ENCODE measurements around the gene TXNRD2.

The TXNRD2 gene

DNA sequence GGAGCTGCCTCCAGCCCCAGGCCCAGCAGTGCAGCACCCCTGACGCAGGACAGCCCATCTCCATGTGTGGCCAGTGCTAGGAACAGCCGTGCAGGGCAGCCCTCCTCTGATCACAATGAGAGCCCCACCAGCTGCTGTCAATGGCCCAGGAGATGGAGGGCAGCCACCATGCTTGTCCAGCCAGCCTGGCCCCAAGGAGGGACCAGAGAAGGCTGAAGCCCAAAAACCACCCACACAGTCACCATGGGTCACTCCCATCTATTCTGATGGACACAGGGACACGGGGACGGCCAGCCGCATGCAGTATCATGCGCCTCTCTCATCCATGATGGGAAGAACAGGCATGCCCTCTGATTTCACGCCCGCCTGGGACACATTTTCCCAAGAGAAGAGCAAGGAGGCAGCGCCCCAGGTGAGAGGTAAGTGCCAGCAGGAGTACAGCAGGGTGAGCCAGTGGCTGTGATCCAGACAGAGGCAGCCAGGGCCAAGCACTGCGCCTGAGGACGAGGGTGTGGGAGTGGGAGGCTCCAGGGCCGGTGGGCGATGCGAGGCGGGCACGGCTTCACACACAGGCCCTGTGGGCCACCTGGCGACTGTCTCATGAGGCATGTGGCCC is 53.4 kb downstream of the TXNRD2 start:
- Histone ChIP-seq H3K27me3 (replicated peaks; ENCODE audit: insufficient read depth, low read length) (no peaks in the 10 kb centered on the region), H3F3A (ENCODE audit: insufficient read depth, low read length) (peaks cover 17% of the 10 kb centered on the region), H3K27ac (ENCODE audit: low read length) (no peak overlapping the region), H3K79me2 (ENCODE audit: low read length) (no peaks in the 10 kb centered on the region), H4K20me1 (ENCODE audit: insufficient read depth, low read length) (no peaks in the 10 kb centered on the region), H2AFZ (ENCODE audit: low read length) (no peak overlapping the region), H3K9me2 (replicated peaks; ENCODE audit: insufficient read depth, low read length) (no peaks in the 10 kb centered on the region), H3K9ac (ENCODE audit: low read length) (no peak overlapping the region), H3K4me1 (ENCODE audit: low read length) (peaks cover 26% of the 10 kb centered on the region), H3K4me3 (ENCODE audit: low read length) (no peak overlapping the region), H3K4me2 (ENCODE audit: low read depth, low read length) (no peak overlapping the region), H3K9me3 (replicated peaks; ENCODE audit: insufficient read depth, low read length) (no peaks in the 10 kb centered on the region), H3K36me3 (replicated peaks; ENCODE audit: insufficient read depth, low read length) (no peaks in the 10 kb centered on the region)
- no peak for TF ChIP-seq EZH2phosphoT487 (IDR thresholded peaks at IDR 0.05; ENCODE audit: low read length)
- TF ChIP-seq, protein P1, sequence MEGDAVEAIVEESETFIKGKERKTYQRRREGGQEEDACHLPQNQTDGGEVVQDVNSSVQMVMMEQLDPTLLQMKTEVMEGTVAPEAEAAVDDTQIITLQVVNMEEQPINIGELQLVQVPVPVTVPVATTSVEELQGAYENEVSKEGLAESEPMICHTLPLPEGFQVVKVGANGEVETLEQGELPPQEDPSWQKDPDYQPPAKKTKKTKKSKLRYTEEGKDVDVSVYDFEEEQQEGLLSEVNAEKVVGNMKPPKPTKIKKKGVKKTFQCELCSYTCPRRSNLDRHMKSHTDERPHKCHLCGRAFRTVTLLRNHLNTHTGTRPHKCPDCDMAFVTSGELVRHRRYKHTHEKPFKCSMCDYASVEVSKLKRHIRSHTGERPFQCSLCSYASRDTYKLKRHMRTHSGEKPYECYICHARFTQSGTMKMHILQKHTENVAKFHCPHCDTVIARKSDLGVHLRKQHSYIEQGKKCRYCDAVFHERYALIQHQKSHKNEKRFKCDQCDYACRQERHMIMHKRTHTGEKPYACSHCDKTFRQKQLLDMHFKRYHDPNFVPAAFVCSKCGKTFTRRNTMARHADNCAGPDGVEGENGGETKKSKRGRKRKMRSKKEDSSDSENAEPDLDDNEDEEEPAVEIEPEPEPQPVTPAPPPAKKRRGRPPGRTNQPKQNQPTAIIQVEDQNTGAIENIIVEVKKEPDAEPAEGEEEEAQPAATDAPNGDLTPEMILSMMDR (IDR thresholded peaks at IDR 0.05; ENCODE audit: low read length), result no peak
- no peak for TF ChIP-seq EZH2 (optimal IDR thresholded peaks at IDR 0.05; ENCODE audit: low read depth, low read length)
- no peak for DNase-seq

DNA sequence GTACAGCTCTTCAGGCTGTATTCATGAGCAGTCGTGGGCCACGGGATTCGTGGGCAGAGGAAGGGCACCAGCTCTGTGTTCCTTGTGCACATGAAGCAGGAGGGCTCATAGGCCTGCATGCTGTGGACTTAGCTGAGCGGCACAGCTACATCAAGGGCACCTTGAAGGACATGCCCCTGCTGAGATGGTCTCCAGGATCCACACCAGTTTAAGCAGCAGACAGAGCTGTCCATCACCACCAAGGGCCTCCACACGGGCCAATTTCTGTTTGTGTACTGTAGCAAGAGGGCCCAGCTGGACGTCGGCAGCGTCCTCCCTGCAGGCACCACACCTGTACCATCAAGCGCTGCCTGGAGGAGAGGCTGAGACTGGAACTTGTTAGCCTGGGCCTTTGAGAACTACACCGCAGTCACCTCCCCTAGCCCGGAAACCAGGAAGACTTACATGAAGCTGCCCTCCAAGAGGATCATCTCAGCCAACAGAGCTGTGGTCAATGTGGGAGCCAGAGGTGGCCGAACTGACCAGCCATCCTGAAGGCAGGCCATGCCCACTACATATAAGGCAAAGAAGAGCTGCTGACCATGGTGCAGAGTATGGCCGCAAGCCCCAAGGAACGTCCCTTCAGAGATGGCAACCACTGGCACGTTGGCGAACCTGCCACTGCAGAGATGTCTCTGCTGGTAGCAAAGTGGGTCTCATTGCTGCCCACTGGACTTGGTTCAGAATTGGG is 54.2 kb downstream of the TXNRD2 start:
- H3K4me2 ChIP-seq (ENCODE audit: low read depth, low read length), result no peak overlapping the region
- TF ChIP-seq, protein P1 (IDR thresholded peaks at IDR 0.05; ENCODE audit: low read length), result no peak
- TF ChIP-seq EZH2 (optimal IDR thresholded peaks at IDR 0.05; ENCODE audit: low read depth, low read length) (no peak), EZH2phosphoT487 (IDR thresholded peaks at IDR 0.05; ENCODE audit: low read length) (no peak)
- no peaks in the 10 kb centered on the region for H4K20me1 ChIP-seq (ENCODE audit: insufficient read depth, low read length)
- H3F3A ChIP-seq (ENCODE audit: insufficient read depth, low read length), result peaks cover 13% of the 10 kb centered on the region
- no peaks in the 10 kb centered on the region for H3K9me2 ChIP-seq (replicated peaks; ENCODE audit: insufficient read depth, low read length)
- no peaks in the 10 kb centered on the region for H3K79me2 ChIP-seq (ENCODE audit: low read length)
- no peak overlapping the region for H3K27ac ChIP-seq (ENCODE audit: low read length)
- no peak for DNase-seq
- peaks cover 20% of the 10 kb centered on the region for H3K4me1 ChIP-seq (ENCODE audit: low read length)
- H2AFZ ChIP-seq (ENCODE audit: low read length), result no peak overlapping the region
- H3K27me3 ChIP-seq (replicated peaks; ENCODE audit: insufficient read depth, low read length), result no peaks in the 10 kb centered on the region
- no peak overlapping the region for H3K9ac ChIP-seq (ENCODE audit: low read length)
- no peaks in the 10 kb centered on the region for H3K9me3 ChIP-seq (replicated peaks; ENCODE audit: insufficient read depth, low read length)
- no peak overlapping the region for H3K4me3 ChIP-seq (ENCODE audit: low read length)
- no peaks in the 10 kb centered on the region for H3K36me3 ChIP-seq (replicated peaks; ENCODE audit: insufficient read depth, low read length)

- Histone ChIP-seq H3F3A (ENCODE audit: insufficient read depth, low read length) (peaks cover 6% of the 10 kb centered on the region), H3K4me2 (ENCODE audit: low read depth, low read length) (no peak overlapping the region), H3K79me2 (ENCODE audit: low read length) (no peaks in the 10 kb centered on the region), H3K36me3 (replicated peaks; ENCODE audit: insufficient read depth, low read length) (no peaks in the 10 kb centered on the region), H3K27me3 (replicated peaks; ENCODE audit: insufficient read depth, low read length) (no peaks in the 10 kb centered on the region), H3K9ac (ENCODE audit: low read length) (no peak overlapping the region), H2AFZ (ENCODE audit: low read length) (no peak overlapping the region), H3K4me3 (ENCODE audit: low read length) (no peak overlapping the region), H4K20me1 (ENCODE audit: insufficient read depth, low read length) (no peaks in the 10 kb centered on the region), H3K9me3 (replicated peaks; ENCODE audit: insufficient read depth, low read length) (no peaks in the 10 kb centered on the region), H3K27ac (ENCODE audit: low read length) (no peak overlapping the region), H3K9me2 (replicated peaks; ENCODE audit: insufficient read depth, low read length) (no peaks in the 10 kb centered on the region), H3K4me1 (ENCODE audit: low read length) (peaks cover 13% of the 10 kb centered on the region)
- no peak for DNase-seq
- TF ChIP-seq, protein P1 (IDR thresholded peaks at IDR 0.05; ENCODE audit: low read length), result no peak
- no peak for TF ChIP-seq EZH2 (optimal IDR thresholded peaks at IDR 0.05; ENCODE audit: low read depth, low read length)
- TF ChIP-seq EZH2phosphoT487 (IDR thresholded peaks at IDR 0.05; ENCODE audit: low read length), result no peak
Measured at GRCh38 chr22:19886605-19887255, 54.9 kb downstream of the TXNRD2 start.

All from MM.1S (cell line).